Neuronal stem cell (in vitro differentiated cells): ENCODE data around the gene PMIS2.
A peak's percentile ranks its signal among the peaks of the same experiment; 100 is the strongest.

Experiments
- DNase-seq: peaks from one replicate; pipeline ENCODE4 v3.0.0-alpha.2; 2013; ENCODE audit warnings: low spot score
- H2AFZ ChIP-seq: one replicate; pipeline ENCODE4 v1.6.1; 2013; ENCODE audit warnings: mild to moderate bottlenecking, low read length, inconsistent platforms
- H2AK5ac ChIP-seq: 2 replicates; pipeline ENCODE4 v1.6.1; 2013; ENCODE audit warnings: low read depth, mild to moderate bottlenecking, inconsistent platforms, low read length, moderate library complexity, mixed read lengths
- H2BK120ac ChIP-seq: 2 replicates; pipeline ENCODE4 v1.6.1; 2013; ENCODE audit warnings: low read depth, mild to moderate bottlenecking, inconsistent platforms, low read length, moderate library complexity, mixed read lengths
- H2BK12ac ChIP-seq: one replicate; pipeline ENCODE4 v1.6.1; 2013; ENCODE audit warnings: low read length, inconsistent platforms
- H2BK15ac ChIP-seq: 2 replicates; pipeline ENCODE4 v1.6.1; 2013; ENCODE audit warnings: mild to moderate bottlenecking, low read length, inconsistent platforms, mixed read lengths
- H2BK5ac ChIP-seq: one replicate; pipeline ENCODE4 v1.6.1; 2013; ENCODE audit warnings: inconsistent platforms, mild to moderate bottlenecking, low read length, moderate library complexity
- H3K14ac ChIP-seq: one replicate; pipeline ENCODE4 v1.6.1; 2013; ENCODE audit warnings: low read length, inconsistent platforms
- H3K18ac ChIP-seq: 2 replicates; pipeline ENCODE4 v1.6.1; 2013; ENCODE audit warnings: low read length, inconsistent platforms
- H3K23ac ChIP-seq: 2 replicates; pipeline ENCODE4 v1.6.1; 2013; ENCODE audit warnings: low read depth, mild to moderate bottlenecking, mixed read lengths, low read length, inconsistent platforms; ENCODE audit not compliant: poor library complexity
- H3K27ac ChIP-seq: replicated peaks from 3 replicates; pipeline ENCODE4 v1.5.1; 2013; ENCODE audit warnings: low read length, inconsistent platforms
- H3K27me3 ChIP-seq, 3 experiments: 2 replicates each; pipeline ENCODE4 v1.6.1; 2013; ENCODE audit warnings: low read length in 3 of 3, mild to moderate bottlenecking in 2 of 3, inconsistent platforms in 1 of 3, low read depth in 1 of 3, mixed read lengths in 1 of 3, moderate library complexity in 1 of 3; ENCODE audit not compliant: control insufficient read depth in 3 of 3, insufficient read depth in 3 of 3
- H3K36me3 ChIP-seq, 2 donors: replicated peaks in 1 of 2; 2 replicates each; pipeline ENCODE4 v1.6.1; 2013; ENCODE audit warnings: low read length in 2 of 2; ENCODE audit not compliant: control insufficient read depth in 2 of 2, insufficient read depth in 2 of 2
- H3K4ac ChIP-seq: 2 replicates; pipeline ENCODE4 v1.6.1; 2013; ENCODE audit warnings: inconsistent platforms, mild to moderate bottlenecking, low read length, moderate library complexity
- H3K4me1 ChIP-seq, 2 donors: 1 replicate in 1 of 2; 2 replicates in 1 of 2; pipeline ENCODE4 v1.6.1; 2013; ENCODE audit warnings: low read length in 2 of 2, low read depth in 1 of 2; ENCODE audit not compliant: control insufficient read depth in 2 of 2, insufficient read depth in 1 of 2
- H3K4me2 ChIP-seq: one replicate; pipeline ENCODE4 v1.6.1; 2013; ENCODE audit warnings: mild to moderate bottlenecking, low read length, inconsistent platforms; ENCODE audit not compliant: insufficient read depth, poor library complexity, severe bottlenecking
- H3K4me3 ChIP-seq, 2 donors: 2 replicates each; pipeline ENCODE4 v1.5.1; 2013; ENCODE audit warnings: low read length in 2 of 2, mild to moderate bottlenecking in 2 of 2, inconsistent platforms in 1 of 2, moderate library complexity in 1 of 2
- H3K79me1 ChIP-seq: one replicate; pipeline ENCODE4 v1.6.1; 2013; ENCODE audit warnings: low read depth, mild to moderate bottlenecking, inconsistent platforms, low read length, moderate library complexity
- H3K9ac ChIP-seq: one replicate; pipeline ENCODE4 v1.6.1; 2013; ENCODE audit warnings: mild to moderate bottlenecking, low read depth, low read length, inconsistent platforms; ENCODE audit not compliant: poor library complexity
- H3K9me3 ChIP-seq, 2 donors: replicated peaks in 1 of 2; 2 replicates each; pipeline versions ENCODE3 to v1.6.1; 2013; ENCODE audit warnings: low read length in 2 of 2, mild to moderate bottlenecking in 2 of 2, inconsistent platforms in 1 of 2, low read depth in 1 of 2, mixed read lengths in 1 of 2, moderate library complexity in 1 of 2; ENCODE audit not compliant: control insufficient read depth in 2 of 2, insufficient read depth in 1 of 2
- H4K8ac ChIP-seq: one replicate; pipeline ENCODE4 v1.6.1; 2013; ENCODE audit warnings: low read depth, mild to moderate bottlenecking, inconsistent platforms, low read length, moderate library complexity
- H4K91ac ChIP-seq: one replicate; pipeline ENCODE4 v1.6.1; 2013; ENCODE audit warnings: low read length, low read depth, mild to moderate bottlenecking, inconsistent platforms; ENCODE audit not compliant: poor library complexity
- WGBS, 2 donors: extraction: QIAGEN DNeasy Blood & Tissue Kit; methylation state at CpG; one replicate each; pipeline ENCODE4 v1.1.7; 2013; ENCODE audit warnings: missing lambda C conversion rate in 2 of 2, mixed read lengths in 1 of 2; ENCODE audit not compliant: insufficient read length in 2 of 2, insufficient replicate concordance in 1 of 2; ENCODE audit errors: extremely low coverage in 2 of 2; 5-methylcytosine and 5-hydroxymethylcytosine counted together

Gene PMIS2

DNA sequence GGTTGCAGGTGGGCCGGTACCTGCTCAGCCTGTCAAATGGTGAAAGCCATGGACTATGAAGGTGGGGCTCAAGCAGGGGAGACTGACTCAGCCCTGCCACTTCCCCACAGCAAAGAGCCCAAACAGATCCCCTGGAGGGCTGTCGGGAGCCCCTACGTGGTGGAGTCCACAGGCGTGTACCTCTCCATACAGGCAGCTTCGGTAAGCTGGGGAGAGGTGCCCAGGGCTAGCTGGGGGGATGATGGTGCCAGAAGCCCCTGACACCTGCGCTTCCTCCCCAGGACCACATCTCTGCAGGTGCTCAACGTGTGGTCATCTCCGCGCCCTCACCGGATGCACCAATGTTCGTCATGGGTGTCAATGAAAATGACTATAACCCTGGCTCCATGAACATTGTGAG, 43.8 kb upstream of the PMIS2 start:
- H3K9ac ChIP-seq = no peak overlapping the region
- H4K91ac ChIP-seq = no peak overlapping the region
- no peak for DNase-seq
- H3K23ac ChIP-seq = no peak overlapping the region
- H3K36me3 ChIP-seq = peaks cover 13 to 33% of the 10 kb centered on the region in 2 donors
- no CpG with 5 or more reads among the region's 11 CpGs for WGBS, 2 donors
- H2BK5ac ChIP-seq = peak overlapping the region; percentile 61
- no peak overlapping the region for H2BK12ac ChIP-seq
- H3K27ac ChIP-seq = no peak overlapping the region
- no peak overlapping the region for H2BK120ac ChIP-seq
- H3K14ac ChIP-seq = no peak overlapping the region
- H3K4ac ChIP-seq = no peak overlapping the region
- no peak overlapping the region for H3K4me3 ChIP-seq
- no peak overlapping the region for H3K18ac ChIP-seq
- H3K9me3 ChIP-seq = peaks cover 0 to 2% of the 10 kb centered on the region in 2 donors
- H3K79me1 ChIP-seq = peaks cover 7% of the 10 kb centered on the region
- peaks cover 5 to 8% of the 10 kb centered on the region in 2 donors for H3K4me1 ChIP-seq
- H2AFZ ChIP-seq = no peak overlapping the region
- H3K4me2 ChIP-seq = no peak overlapping the region
- H2AK5ac ChIP-seq = no peak overlapping the region
- H2BK15ac ChIP-seq = no peak overlapping the region
- H3K27me3 ChIP-seq = no peaks in the 10 kb centered on the region
- H4K8ac ChIP-seq = no peak overlapping the region

DNA sequence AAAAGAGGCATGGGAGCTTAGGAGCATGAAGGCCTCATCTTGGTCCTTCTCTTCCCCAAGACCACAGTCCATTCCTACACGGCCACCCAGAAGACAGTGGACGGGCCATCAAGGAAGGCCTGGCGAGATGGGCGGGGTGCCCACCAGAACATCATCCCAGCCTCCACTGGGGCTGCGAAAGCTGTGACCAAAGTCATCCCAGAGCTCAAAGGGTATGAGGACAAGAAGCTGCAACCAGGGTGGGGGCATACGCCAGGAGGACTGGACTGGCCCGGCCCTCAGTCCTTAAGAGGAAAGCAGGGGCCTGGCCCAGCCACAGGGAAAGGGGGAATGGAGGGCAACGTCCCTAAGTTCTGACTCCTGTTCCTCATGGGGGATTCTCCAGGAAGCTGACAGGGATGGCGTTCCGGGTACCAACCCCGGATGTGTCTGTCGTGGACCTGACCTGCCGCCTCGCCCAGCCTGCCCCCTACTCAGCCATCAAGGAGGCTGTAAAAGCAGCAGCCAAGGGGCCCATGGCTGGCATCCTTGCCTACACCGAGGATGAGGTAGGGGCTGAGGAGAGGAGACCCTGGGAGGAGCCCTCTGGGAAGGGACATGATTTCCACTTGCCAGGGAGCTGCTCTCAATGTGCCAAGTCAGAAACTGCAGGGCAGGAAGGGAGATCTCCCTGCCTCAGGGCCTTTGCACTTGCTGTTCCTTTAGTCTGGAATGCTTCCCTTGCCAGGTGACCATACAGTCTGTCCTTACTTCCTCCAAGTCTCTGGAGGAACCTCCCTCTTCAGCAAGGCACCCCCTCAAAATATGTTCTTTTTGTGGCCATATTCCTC, 42.5 kb upstream of the PMIS2 start:
- H3K9me3 ChIP-seq = peaks cover 0 to 2% of the 10 kb centered on the region in 2 donors
- no peak overlapping the region for H3K18ac ChIP-seq
- H3K27me3 ChIP-seq = no peaks in the 10 kb centered on the region
- H3K9ac ChIP-seq = no peak overlapping the region
- peak overlapping the region in 1 of 2 donors; percentile 71 for H3K4me3 ChIP-seq
- H3K36me3 ChIP-seq = peaks cover 16 to 45% of the 10 kb centered on the region in 2 donors
- no peak overlapping the region for H4K8ac ChIP-seq
- H3K4me1 ChIP-seq = peaks cover 5 to 8% of the 10 kb centered on the region in 2 donors
- no peak overlapping the region for H4K91ac ChIP-seq
- H3K14ac ChIP-seq = no peak overlapping the region
- H2AK5ac ChIP-seq = no peak overlapping the region
- no peak overlapping the region for H3K27ac ChIP-seq
- peak overlapping the region; percentile 54 for H2BK5ac ChIP-seq
- H3K79me1 ChIP-seq = peaks cover 7% of the 10 kb centered on the region
- no peak overlapping the region for H2BK15ac ChIP-seq
- no peak for DNase-seq
- H2BK120ac ChIP-seq = no peak overlapping the region
- WGBS, 2 donors = no CpG with 5 or more reads among the region's 15 CpGs
- H3K4ac ChIP-seq = no peak overlapping the region
- H3K4me2 ChIP-seq = no peak overlapping the region
- H2BK12ac ChIP-seq = no peak overlapping the region
- H2AFZ ChIP-seq = no peak overlapping the region
- no peak overlapping the region for H3K23ac ChIP-seq

DNA sequence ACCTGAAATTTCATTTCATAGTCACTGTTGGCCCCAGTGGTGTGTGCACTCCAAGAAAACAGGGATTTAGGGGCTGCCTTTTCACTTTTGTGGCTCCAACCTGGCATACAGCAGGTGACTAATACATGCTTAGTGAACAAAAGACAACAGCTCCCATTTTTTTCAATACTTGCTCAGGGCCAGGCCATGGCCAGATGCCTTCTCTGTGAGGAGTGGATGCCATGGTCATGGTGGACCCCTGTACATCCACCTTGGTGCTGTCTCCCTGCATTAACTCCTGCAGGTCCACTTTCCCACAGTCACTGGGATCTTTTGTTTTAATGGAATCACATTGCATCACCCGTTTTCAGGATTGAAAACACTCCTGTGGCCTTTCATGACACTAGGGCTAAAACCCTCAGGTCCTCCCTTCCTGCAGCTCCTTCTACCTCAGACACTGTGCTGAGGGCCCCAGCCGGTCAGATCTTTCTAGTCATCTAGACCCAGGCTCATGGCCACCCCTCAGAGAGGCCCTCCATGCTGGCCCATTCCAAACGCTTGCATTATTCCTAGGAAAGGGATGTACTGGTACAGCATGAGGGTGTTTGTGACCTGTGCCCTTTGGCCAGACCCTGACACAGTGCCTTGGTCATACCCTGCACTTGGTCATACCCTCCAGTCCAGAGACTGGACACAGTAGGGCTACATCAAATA, 41.7 kb upstream of the PMIS2 start:
- Histone ChIP-seq H3K14ac (no peak overlapping the region), H2BK12ac (no peak overlapping the region), H3K27me3 (no peaks in the 10 kb centered on the region), H2AK5ac (no peak overlapping the region), H3K27ac (no peak overlapping the region), H2BK120ac (no peak overlapping the region), H3K36me3 (peaks cover 18 to 46% of the 10 kb centered on the region in 2 donors), H3K4me3 (peak overlapping the region; percentile 71 to 97), H2AFZ (peak overlapping the region; percentile 98), H3K4ac (no peak overlapping the region), H3K9ac (no peak overlapping the region), H3K4me2 (peak overlapping the region; percentile 61), H3K4me1 (peaks cover 5 to 8% of the 10 kb centered on the region in 2 donors), H2BK5ac (peak overlapping the region; percentile 54), H4K91ac (no peak overlapping the region), H3K9me3 (peaks cover 0 to 2% of the 10 kb centered on the region in 2 donors), H3K23ac (no peak overlapping the region), H2BK15ac (no peak overlapping the region), H4K8ac (no peak overlapping the region), H3K79me1 (peaks cover 7% of the 10 kb centered on the region), H3K18ac (no peak overlapping the region)
- DNase-seq = no peak
- WGBS, 2 donors = no CpG with 5 or more reads among the region's 3 CpGs
